Activated B cell treated with CpG ODN at 0.5 μM for 24 hours (primary cell): ENCODE results near the gene SP4. TPM values are rescaled to one million over a fixed set of nuclear protein-coding genes. Genes with fewer than 3 reads are reported as not detected.

Experiments used
- ATAC-seq: fragments of 200-7000 bp; cut with Tn5 transposase; one replicate; pipeline ENCODE4 v1.10.0; 2021; ENCODE audit warnings: low read depth, mild to moderate bottlenecking, moderate library complexity
- CTCF ChIA-PET: fragments of 350-600 bp; sonication (Branson Sonifier 250); formaldehyde crosslinking; loops from one replicate; lab custom pipeline; 2021; ENCODE audit warnings: antibody characterized with exemption; lab: Charles Lee
- POLR2A ChIA-PET: fragments of 350-600 bp; sonication (Branson Sonifier 250); formaldehyde crosslinking; loops from one replicate; lab custom pipeline; 2021; ENCODE audit warnings: antibody characterized with exemption; lab: Charles Lee
- DNase-seq: peaks from one replicate; pipeline ENCODE4 v3.0.0; 2022
- H3K27ac Mint-ChIP-seq: one replicate; pipeline ENCODE4 v1.8.0; 2020; ENCODE audit warnings: mixed read lengths
- H3K27me3 Mint-ChIP-seq: one replicate; pipeline ENCODE4 v1.8.0; 2021; ENCODE audit warnings: mixed read lengths
- H3K36me3 Mint-ChIP-seq: one replicate; pipeline ENCODE4 v1.8.0; 2021; ENCODE audit warnings: low read depth, mixed read lengths
- H3K4me1 Mint-ChIP-seq: one replicate; pipeline ENCODE4 v1.8.0; 2021; ENCODE audit warnings: mixed read lengths
- H3K4me3 Mint-ChIP-seq: one replicate; pipeline ENCODE4 v1.8.0; 2020; ENCODE audit warnings: mild to moderate bottlenecking, mixed read lengths
- H3K9me3 Mint-ChIP-seq: one replicate; pipeline ENCODE4 v1.8.0; 2020; ENCODE audit warnings: mixed read lengths
- intact Hi-C: fragments of 100-400 bp; cut with micrococcal nuclease; formaldehyde crosslinking; loops from one replicate; pipeline ENCODE4 v1.15.1; 2024
- total RNA-seq: library from RNA; stranded (reverse); gene quantifications from 2 replicates; pipeline ENCODE4 v1.2.3, GENCODE V29; 2022
- TF ChIP-seq, protein P1 (sequence below): fragments of 200-600 bp; IDR thresholded peaks from one replicate; pipeline ENCODE4 v1.8.0; 2022; ENCODE audit warnings: antibody characterized with exemption, mild to moderate bottlenecking

Gene SP4
- total RNA-seq, 1 donor from 2014 or later = 28.7 TPM

DNA sequence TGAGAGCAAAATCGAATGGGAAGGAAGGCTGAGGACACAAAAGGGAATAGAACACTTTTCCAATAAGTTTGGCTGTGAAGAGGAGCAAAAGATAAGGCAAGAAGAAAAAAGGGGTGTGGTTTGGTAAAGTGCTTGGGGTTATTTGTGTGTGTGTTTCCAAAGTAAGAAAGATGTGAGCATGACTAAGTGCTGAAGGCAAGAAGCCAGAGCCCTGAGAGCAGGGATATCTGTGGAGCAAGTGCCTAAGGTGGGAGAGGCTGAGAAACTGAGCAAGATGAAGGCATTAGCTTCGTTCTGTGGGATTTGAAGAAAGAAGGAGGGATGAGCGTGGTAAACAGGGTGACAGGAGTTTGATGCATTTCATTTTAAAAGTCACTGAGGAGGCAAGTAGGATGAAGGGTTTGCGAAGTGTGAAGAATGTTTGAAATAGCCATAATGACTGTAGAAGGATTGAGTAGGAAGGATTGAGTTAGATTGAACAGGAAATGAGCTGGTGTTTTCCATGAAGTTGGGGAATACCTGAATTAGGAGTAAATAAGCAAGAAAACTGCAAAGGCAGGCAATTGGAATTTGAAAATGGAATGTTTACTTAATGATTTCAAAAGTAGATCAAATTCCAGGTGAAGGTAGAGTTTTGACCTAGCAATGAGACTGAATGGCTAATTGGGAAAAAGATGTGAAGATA is 19.9 kb upstream of the SP4 start:
- Mint-ChIP-seq H3K27me3 (no peaks in the 10 kb centered on the region), H3K9me3 (no peaks in the 10 kb centered on the region), H3K36me3 (no peaks in the 10 kb centered on the region), H3K4me1 (peaks cover 14% of the 10 kb centered on the region), H3K27ac (no peak overlapping the region), H3K4me3 (no peak overlapping the region)
- CTCF ChIA-PET = no interaction called here
- TF ChIP-seq, protein P1, sequence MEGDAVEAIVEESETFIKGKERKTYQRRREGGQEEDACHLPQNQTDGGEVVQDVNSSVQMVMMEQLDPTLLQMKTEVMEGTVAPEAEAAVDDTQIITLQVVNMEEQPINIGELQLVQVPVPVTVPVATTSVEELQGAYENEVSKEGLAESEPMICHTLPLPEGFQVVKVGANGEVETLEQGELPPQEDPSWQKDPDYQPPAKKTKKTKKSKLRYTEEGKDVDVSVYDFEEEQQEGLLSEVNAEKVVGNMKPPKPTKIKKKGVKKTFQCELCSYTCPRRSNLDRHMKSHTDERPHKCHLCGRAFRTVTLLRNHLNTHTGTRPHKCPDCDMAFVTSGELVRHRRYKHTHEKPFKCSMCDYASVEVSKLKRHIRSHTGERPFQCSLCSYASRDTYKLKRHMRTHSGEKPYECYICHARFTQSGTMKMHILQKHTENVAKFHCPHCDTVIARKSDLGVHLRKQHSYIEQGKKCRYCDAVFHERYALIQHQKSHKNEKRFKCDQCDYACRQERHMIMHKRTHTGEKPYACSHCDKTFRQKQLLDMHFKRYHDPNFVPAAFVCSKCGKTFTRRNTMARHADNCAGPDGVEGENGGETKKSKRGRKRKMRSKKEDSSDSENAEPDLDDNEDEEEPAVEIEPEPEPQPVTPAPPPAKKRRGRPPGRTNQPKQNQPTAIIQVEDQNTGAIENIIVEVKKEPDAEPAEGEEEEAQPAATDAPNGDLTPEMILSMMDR = no peak
- ATAC-seq = no peak
- intact Hi-C loops = loop anchor here (2.0 kb wide), 1 partner anchor 17 kb away; no protein-coding TSS in a partner anchor
- no peak for DNase-seq
- POLR2A ChIA-PET = no interaction called here

DNA sequence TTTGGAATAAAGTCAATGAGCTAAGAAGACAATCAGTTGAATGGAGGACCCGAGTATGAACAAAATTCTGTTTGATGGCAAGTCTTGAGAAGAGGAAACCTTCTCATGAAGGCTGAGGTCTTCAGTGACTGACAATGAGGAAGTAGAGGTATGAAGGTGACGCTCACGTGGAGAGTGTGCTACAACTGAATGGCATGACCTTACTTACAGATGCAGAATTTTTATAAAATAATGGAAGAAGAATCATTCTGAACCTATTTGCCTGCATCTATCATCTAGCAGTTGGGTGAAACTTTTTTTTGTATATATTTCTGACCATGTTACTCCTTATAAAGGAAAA is 19.4 kb upstream of the SP4 start:
- intact Hi-C loops = loop anchor here (2.0 kb wide), 1 partner anchor 16 kb away; no protein-coding TSS in a partner anchor
- DNase-seq = no peak
- Mint-ChIP-seq H3K27ac (no peak overlapping the region), H3K9me3 (no peaks in the 10 kb centered on the region), H3K4me3 (no peak overlapping the region), H3K27me3 (no peaks in the 10 kb centered on the region), H3K4me1 (peaks cover 18% of the 10 kb centered on the region), H3K36me3 (no peaks in the 10 kb centered on the region)
- ChIA-PET POLR2A (no interaction called here), CTCF (no interaction called here)
- TF ChIP-seq, protein P1 = no peak
- ATAC-seq = no peak

- no peak for DNase-seq
- Mint-ChIP-seq H3K4me1 (peaks cover 20% of the 10 kb centered on the region), H3K36me3 (no peaks in the 10 kb centered on the region), H3K27me3 (no peaks in the 10 kb centered on the region), H3K4me3 (no peak overlapping the region), H3K9me3 (no peaks in the 10 kb centered on the region), H3K27ac (no peak overlapping the region)
- ChIA-PET POLR2A (interaction anchor here (1.5 kb wide), 1 partner anchor 15 kb away, joined by 8 read pairs; the partner anchor contains the start of gene SP4), CTCF (interaction anchor here (1.0 kb wide), 1 partner anchor 57 kb away, joined by 3 read pairs; no protein-coding TSS in a partner anchor)
- intact Hi-C loops = no loop called here
- ATAC-seq = no peak
- TF ChIP-seq, protein P1 = no peak
Measured at GRCh38 chr7:21412410-21412851, 15.5 kb upstream of the SP4 start.

GRCh38 chr7:21412957-21413356 is 14.9 kb upstream of the SP4 start:
- ChIA-PET POLR2A (interaction anchor here (1.5 kb wide), 1 partner anchor 15 kb away, joined by 8 read pairs; the partner anchor contains the start of gene SP4), CTCF (interaction anchor here (1.0 kb wide), 1 partner anchor 58 kb away, joined by 3 read pairs; no protein-coding TSS in a partner anchor)
- H3K9me3 Mint-ChIP-seq = no peaks in the 10 kb centered on the region
- H3K4me1 Mint-ChIP-seq = peaks cover 20% of the 10 kb centered on the region
- H3K36me3 Mint-ChIP-seq = no peaks in the 10 kb centered on the region
- no peaks in the 10 kb centered on the region for H3K27me3 Mint-ChIP-seq
- TF ChIP-seq, protein P1 = no peak
- intact Hi-C loops = no loop called here
- no peak overlapping the region for H3K4me3 Mint-ChIP-seq
- DNase-seq (no peak), ATAC-seq (no peak)
- no peak overlapping the region for H3K27ac Mint-ChIP-seq

DNA sequence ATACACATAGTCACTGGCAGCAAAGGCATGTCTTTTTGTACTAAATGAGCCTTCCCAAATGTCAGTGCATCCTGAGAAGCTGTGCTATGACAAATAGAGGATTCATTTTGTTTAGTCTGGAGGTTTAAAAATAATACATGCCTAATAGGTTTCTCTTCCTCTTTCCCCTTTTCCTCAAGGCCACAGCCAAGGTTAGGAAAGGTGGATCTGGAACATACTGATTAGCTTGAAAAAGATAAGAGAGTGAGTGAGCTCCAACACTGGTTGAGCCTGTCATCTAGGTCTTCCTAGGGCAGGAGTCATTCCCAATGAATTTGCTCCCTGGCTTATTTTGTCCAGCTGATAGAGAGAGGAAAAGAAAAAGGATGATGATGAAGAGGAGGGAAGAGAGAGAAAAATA is 14.4 kb upstream of the SP4 start:
- Mint-ChIP-seq H3K36me3 (no peaks in the 10 kb centered on the region), H3K4me1 (peaks cover 16% of the 10 kb centered on the region), H3K9me3 (no peaks in the 10 kb centered on the region), H3K27me3 (no peaks in the 10 kb centered on the region), H3K4me3 (no peak overlapping the region), H3K27ac (no peak overlapping the region)
- POLR2A ChIA-PET = interaction anchor here (1.5 kb wide), 1 partner anchor 14 kb away, joined by 8 read pairs; the partner anchor contains the start of gene SP4
- CTCF ChIA-PET = no interaction called here
- no peak for DNase-seq
- intact Hi-C loops = no loop called here
- ATAC-seq = no peak
- TF ChIP-seq, protein P1 = no peak
